ENCODE data around the gene CIAO2A.

The CIAO2A gene

DNA sequence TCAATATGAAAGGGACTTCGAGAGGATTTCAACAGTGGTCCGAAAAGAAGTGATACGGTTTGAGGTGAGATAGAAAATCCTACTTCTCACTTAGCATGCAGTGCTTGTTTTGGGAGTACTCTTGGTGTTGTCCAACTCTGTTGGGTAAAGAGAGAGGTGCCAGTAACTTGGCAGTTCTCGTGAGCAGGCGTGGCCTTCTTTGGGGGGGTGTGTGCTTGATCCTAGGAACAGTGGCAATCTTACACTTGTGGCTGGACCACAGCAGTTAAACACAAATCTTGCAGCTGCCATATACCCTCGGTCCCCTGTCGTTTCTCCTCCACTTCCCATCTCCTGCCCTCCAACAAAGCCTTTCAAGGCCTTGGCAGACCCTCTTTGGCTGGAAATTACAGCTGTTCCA, 42.7 kb upstream of the CIAO2A start:
- peaks cover 69% of the 10 kb centered on the region for H3K36me3 ChIP-seq (replicated peaks)
- DNase-seq, result no peak
- no peak for TF ChIP-seq CTCF (IDR thresholded peaks at IDR 0.05; ENCODE audit: low read depth, low read length, missing control alignments)
- no peak overlapping the region for H3K27ac ChIP-seq
- in situ Hi-C loops (cut with HindIII; ENCODE audit: low pct_ligation_motif_present, low sequenced_read_pairs), result no loop called here
- no peak overlapping the region for H3K4me3 ChIP-seq (ENCODE audit: low read depth, low read length)
- H3K27me3 ChIP-seq (replicated peaks), result no peaks in the 10 kb centered on the region

DNA sequence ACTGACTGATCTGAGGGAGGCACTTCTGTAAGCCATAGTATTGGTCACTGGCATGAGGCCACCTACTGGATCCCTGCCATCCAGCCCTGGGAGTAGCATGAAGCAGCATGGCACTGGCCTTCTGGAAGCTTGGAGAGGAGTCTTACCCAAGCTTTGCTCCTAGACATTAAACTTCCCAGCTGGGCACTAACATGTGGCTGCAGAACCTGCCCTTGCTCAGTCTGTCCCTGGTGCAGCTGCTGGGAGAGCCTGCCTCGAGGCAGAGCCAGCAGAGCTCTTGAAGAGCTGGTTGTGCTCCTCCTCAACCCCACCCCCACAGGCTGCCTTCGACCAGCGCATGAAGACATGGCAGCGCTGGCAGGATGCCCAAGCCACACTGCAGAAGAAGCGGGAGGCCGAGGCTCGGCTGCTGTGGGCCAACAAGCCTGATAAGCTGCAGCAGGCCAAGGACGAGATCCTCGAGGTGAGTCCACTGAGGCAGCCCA, 40.7 kb upstream of the CIAO2A start:
- H3K27me3 ChIP-seq (replicated peaks), result no peaks in the 10 kb centered on the region
- TF ChIP-seq CTCF (IDR thresholded peaks at IDR 0.05; ENCODE audit: low read depth, low read length, missing control alignments), result no peak
- H3K36me3 ChIP-seq (replicated peaks), result peaks cover 84% of the 10 kb centered on the region
- no peak for DNase-seq
- H3K4me3 ChIP-seq (ENCODE audit: low read depth, low read length), result no peak overlapping the region
- in situ Hi-C loops (cut with HindIII; ENCODE audit: low pct_ligation_motif_present, low sequenced_read_pairs), result no loop called here
- H3K27ac ChIP-seq, result no peak overlapping the region

- Histone ChIP-seq H3K27ac (no peak overlapping the region), H3K4me3 (ENCODE audit: low read depth, low read length) (no peak overlapping the region), H3K36me3 (replicated peaks) (peaks cover 89% of the 10 kb centered on the region), H3K27me3 (replicated peaks) (no peaks in the 10 kb centered on the region)
- no peak for TF ChIP-seq CTCF (IDR thresholded peaks at IDR 0.05; ENCODE audit: low read depth, low read length, missing control alignments)
- DNase-seq, result no peak
- in situ Hi-C loops (cut with HindIII; ENCODE audit: low pct_ligation_motif_present, low sequenced_read_pairs), result no loop called here
Measured at GRCh38 chr15:64133623-64134344, 40.1 kb upstream of the CIAO2A start.

DNA sequence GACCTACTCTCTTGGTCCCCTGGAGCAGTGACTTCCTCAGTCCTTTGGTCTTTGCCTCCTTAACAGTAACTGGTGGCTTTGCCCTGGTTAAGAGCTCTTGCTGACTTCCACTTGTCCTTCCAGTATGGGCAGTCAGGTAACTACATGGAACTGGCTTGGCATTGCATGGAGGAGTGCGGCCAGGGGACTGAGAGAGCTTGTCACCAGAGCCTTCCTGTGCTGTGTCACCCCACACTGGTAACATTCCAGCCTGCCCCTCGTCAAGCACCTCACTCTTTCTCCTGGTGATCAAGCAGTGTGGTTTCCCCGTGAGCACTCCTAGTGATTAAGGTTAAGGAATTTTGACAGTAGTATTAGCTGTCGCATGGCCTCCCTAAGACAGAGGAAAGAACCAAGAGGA, 38.6 kb upstream of the CIAO2A start:
- TF ChIP-seq CTCF (IDR thresholded peaks at IDR 0.05; ENCODE audit: low read depth, low read length, missing control alignments), result no peak
- DNase-seq, result no peak
- peaks cover 92% of the 10 kb centered on the region for H3K36me3 ChIP-seq (replicated peaks)
- H3K4me3 ChIP-seq (ENCODE audit: low read depth, low read length), result no peak overlapping the region
- no peak overlapping the region for H3K27ac ChIP-seq
- no peaks in the 10 kb centered on the region for H3K27me3 ChIP-seq (replicated peaks)
- in situ Hi-C loops (cut with HindIII; ENCODE audit: low pct_ligation_motif_present, low sequenced_read_pairs), result no loop called here

DNA sequence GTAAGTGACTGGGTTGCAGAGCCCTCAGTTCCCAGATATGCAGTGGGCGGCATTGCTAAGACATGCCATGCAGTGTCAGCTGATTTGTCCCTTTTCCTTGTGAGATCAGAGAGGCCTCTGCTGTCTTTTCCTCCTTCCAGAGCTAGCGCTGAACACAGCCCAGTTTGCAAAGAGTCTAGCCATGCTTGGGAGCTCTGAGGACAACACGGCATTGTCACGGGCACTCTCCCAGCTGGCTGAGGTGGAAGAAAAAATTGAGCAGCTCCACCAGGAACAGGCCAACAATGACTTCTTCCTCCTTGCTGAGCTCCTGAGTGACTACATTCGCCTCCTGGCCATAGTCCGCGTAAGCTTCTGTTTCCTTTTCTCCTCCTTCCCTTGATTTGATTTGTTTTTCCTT, 37.9 kb upstream of the CIAO2A start:
- in situ Hi-C loops (cut with HindIII; ENCODE audit: low pct_ligation_motif_present, low sequenced_read_pairs), result no loop called here
- no peaks in the 10 kb centered on the region for H3K27me3 ChIP-seq (replicated peaks)
- DNase-seq, result no peak
- no peak for TF ChIP-seq CTCF (IDR thresholded peaks at IDR 0.05; ENCODE audit: low read depth, low read length, missing control alignments)
- peaks cover 92% of the 10 kb centered on the region for H3K36me3 ChIP-seq (replicated peaks)
- H3K4me3 ChIP-seq (ENCODE audit: low read depth, low read length), result no peak overlapping the region
- H3K27ac ChIP-seq, result no peak overlapping the region

DNA sequence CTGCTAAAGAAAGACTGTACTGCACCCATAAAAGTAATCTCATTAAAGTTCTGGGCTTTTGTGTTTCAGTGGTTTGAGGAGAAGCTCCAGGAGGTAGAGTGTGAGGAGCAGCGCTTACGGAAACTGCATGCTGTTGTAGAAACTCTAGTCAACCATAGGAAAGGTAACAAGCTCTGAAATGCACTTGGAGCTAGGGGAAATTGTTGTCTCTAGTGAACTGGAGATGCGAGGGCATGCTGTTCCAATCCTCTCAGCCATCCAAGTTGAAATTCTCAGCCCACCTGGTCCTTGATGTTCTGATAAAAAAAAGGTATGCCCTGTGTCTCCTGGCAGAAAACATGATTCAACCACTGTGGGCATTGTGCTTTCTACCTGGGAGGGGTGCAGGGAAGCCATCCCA, 36.5 kb upstream of the CIAO2A start:
- in situ Hi-C loops (cut with HindIII; ENCODE audit: low pct_ligation_motif_present, low sequenced_read_pairs), result no loop called here
- H3K36me3 ChIP-seq (replicated peaks), result peaks cover 86% of the 10 kb centered on the region
- no peak overlapping the region for H3K4me3 ChIP-seq (ENCODE audit: low read depth, low read length)
- TF ChIP-seq CTCF (IDR thresholded peaks at IDR 0.05; ENCODE audit: low read depth, low read length, missing control alignments), result no peak
- no peaks in the 10 kb centered on the region for H3K27me3 ChIP-seq (replicated peaks)
- DNase-seq, result no peak
- no peak overlapping the region for H3K27ac ChIP-seq
